GM21717 (cell line): ENCODE measurements around the gene PTPRN2.
"Not testable (repeated sequence)": the region's sequence is repeated elsewhere in the genome, so short reads cannot be mapped to it uniquely, and the experiment has no call there.

Experiments used
- ATAC-seq: cut with Tn5 transposase; IDR thresholded peaks from one replicate; pipeline ENCODE4 v1.9.1; 2021; ENCODE audit warnings: mild to moderate bottlenecking, moderate library complexity; ENCODE audit not compliant: unreplicated experiment

Gene PTPRN2

DNA sequence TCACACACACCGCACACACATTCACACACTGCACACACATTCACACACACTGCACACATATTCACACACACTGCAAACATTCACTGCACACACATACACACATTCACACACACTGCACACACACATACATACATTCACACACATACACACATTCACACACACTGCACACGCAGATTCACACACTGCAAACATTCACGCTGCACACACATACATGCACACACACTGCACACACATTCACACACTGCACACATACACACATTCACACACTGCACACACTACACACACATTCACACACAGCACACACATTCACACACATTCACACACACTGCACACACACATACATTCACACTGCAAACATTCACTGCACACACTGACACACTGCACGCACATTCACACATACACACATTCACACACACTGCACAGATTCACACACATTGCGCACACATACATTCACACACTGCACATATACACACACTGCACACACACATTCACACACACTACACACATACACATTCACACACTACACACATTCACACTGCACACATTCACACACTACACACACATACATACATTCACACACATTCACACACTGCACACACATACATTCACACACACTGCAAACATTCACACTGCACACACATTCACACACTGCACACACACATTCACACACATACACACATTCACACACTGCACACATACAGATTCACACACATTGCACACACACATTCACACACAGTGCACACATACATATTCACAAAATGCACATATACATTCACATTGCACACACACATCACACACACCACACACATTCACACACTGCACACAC is 325.1 kb downstream of the PTPRN2 start:
- no peak for ATAC-seq

DNA sequence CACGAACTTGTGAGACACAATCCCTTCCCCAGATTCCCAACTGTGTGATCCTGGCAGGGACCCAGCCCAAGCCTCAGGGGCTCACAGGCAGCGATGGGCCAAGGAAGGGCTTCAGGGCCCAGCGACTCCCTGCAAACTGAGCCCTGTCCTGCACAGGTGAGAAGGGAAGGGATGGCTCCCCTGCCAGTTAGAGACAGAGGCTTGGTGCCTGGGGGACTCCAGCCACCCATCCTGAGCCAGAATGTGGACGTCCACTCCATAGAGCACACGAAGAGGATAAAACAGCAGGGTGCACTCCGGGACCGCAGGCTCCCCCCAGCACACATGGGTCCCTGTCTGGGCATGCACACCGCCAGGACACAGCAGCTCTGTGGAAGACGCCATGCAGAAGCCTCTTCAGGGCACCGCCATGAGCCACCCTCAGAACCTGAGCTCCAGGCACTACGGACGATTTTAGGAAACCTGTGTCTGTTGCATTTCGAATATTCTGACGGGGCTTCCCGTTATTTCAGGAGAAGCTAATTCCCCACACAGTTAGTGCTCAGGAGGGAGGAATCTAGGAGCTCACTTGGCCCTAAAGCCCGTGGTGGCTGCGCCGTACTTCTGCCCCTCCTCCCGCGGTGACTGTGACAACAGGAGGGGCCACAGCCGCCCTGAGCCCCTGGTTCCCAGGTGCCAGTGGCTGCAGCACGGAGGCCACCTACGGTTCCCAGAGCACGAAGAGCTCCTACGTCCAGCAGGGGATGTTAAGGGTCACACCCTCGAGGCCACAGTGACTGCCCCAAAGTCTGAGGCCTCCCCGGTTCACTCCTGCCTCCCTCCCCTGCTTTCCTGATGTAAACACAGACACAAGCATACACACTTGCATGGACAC is 326.0 kb downstream of the PTPRN2 start:
- no peak for ATAC-seq

DNA sequence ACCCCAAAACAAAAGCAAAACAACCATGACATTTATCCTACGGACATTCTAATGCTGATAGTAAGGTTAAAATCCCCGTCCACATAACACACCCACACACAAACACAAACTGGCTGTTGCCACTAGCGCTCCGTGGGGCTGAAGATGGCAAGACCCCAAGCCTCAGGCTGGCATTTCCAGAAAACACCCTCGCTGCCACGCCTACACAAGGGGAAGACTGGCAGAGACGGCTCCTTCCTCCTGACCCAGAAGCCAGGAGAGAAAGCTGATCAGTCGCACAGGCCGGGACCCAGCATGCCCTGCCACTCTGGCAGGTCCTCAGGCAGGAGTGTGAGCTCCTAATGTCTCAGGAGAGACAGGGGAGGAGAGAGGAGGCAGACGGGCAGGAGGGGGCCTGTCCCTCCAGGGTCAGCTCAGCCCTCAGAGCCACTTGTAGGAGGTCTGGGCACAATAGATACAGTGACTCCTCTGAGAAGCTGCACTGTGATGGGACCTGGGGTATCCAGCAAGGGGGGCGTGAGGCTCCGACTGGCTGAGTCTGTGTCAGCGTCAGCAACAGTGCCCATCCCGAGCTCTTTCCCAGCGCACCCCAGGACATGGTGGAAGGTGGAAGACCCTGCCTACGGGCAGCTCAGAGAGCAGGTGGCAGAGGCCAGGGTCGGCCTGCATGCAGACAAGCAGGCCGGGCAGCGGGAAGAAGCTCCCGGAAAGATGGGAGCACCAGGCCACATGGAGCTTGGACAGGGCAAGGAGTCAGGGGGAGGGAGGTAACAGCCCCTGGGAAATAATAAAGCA is 326.9 kb downstream of the PTPRN2 start:
- no peak for ATAC-seq

DNA sequence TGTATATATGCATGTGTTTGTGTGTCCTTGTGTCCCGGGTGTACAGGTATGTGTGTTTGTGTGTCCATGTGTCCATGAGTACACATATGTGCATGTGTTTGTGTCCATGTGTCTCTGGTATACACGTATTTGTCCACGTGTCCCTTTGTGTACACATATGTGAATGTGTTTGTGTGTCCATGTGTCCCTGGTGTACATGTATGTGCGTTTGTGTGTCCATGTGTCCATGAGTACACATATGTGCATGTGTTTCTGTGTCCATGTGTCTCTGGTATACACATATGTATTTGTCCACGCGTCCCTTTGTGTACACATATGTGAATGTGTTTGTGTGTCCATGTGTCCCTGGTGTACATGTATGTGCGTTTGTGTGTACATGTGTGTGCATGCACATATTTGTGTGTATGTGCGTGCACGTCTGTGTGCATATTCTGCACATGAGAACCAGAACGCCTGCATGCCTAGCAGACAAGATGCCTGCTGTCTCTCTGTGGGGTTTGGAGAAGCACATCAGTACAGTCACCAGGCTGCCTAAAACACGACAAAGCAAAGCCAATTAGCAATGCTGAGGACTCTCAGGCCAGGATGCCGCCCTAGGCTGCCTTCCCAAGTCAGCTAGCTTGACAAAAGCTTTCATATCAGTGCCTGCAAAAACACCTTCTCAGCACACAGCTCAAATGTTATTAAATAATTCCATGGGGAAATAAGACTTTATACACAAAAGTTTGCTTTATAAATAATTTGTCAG is 327.8 kb downstream of the PTPRN2 start:
- ATAC-seq: no peak

DNA sequence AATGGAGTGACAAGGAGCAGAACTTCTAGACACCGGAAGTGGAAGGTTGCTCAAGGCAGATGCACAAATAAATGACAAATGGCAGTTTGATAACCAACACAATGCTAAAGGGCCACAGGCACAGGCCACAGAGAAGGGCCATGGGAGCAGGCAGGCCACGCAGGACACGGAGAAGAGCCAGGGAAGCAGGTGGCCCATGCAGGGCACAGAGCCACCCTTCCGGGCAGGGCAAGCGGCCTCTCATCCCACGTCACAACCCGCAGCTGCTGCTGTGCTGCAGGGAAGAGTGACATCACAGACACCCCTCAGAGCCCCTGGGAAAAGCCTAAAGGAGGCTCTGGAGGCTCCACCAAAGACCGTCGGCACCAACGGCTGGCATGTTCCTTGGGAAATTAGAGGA is 328.5 kb downstream of the PTPRN2 start:
- no peak for ATAC-seq

DNA sequence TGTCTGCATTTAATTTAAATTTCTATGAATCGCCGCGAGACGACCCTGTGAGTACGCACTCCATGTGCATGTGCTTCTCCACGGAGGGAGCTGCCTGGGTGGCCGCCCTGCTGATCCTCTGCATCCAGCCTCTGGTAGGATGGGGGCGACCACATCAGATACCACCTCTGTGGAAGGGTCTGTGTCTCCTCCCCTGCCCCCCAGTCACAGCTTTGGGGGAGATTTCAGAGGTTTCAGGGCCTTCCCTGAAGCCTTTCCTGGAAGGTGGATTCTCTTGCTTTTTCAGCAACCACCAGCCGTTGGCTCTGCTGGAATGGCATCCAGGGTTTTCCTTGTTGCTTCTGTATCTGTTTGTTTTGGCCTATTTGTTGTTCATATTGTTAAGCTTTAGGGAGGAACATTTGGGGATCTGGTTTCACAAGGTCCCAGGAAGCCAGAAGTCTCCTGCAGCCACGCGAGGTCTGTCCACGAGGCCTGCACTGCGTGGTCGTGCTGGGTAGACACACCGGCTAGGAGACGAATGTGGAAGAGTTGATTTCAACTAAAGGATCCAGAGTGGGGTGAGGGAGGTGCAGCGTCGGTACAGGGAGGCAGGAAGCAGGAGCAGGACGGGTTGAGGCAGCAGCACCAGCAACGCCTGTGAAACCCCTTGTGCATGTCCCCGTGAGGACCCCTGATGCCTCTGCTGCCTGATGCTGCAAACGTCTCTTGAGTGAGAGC is 329.1 kb downstream of the PTPRN2 start:
- no peak for ATAC-seq

DNA sequence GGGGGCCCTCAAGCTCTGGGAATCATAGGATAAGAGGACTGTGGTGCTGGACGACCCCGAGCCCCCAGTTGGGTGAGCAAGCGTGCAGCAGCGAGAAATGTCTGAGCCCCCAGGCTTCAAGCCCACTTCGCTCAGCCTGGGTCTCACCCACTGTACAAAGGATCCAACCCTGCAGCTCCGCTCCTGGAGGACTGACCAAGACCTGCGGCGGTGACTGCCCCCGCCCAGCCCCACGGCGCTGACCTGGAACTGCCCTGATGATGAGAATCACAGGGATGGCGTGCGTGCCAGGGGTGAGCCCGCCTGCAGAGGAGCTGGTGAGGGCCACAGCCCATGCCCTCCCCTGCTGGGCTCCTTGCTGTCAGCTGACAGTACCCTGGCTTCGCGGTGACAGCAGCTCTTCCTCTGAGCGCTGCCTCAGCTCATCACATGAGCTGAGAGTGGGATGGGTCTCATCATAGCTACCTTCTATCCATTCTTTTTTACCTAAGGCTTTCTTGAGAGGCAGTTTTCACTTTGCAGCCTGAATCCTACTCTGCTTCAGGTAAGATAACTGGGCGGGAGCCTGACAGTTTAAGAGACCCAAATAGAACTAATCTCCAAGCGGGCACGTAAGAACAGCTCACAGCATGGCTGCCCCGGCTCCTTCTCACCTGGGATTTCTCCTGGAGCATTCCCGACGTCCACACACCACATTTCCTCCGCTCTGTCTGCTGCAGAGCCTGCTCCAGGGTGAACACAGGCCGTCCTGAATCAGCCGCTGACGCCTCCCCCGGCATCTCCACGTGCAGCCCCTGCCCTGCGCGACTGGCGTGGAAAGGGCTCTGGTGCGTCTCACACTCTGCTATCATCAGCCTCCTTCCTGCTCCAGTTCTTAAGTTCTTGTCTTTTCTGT is 329.9 kb downstream of the PTPRN2 start:
- ATAC-seq: no peak

DNA sequence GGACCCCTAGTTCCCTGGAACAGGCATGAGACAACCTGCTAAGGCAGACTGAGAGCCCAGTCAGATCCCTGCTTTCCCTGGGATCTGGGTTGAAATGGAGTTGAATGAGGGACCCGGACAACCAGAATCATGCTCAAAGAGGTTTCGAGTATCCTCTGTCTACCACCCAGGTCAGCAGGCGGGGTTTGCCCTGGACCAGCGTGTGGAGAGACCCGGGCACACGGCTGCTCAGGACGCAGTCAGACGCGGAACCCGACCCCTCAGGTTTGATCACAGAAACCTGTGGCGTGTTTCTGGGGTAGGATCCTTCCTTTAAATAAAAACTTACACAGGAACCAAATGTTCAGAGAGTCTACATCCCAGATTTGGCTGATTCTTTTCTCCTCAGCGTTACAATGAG is 330.6 kb downstream of the PTPRN2 start:
- ATAC-seq: no peak

DNA sequence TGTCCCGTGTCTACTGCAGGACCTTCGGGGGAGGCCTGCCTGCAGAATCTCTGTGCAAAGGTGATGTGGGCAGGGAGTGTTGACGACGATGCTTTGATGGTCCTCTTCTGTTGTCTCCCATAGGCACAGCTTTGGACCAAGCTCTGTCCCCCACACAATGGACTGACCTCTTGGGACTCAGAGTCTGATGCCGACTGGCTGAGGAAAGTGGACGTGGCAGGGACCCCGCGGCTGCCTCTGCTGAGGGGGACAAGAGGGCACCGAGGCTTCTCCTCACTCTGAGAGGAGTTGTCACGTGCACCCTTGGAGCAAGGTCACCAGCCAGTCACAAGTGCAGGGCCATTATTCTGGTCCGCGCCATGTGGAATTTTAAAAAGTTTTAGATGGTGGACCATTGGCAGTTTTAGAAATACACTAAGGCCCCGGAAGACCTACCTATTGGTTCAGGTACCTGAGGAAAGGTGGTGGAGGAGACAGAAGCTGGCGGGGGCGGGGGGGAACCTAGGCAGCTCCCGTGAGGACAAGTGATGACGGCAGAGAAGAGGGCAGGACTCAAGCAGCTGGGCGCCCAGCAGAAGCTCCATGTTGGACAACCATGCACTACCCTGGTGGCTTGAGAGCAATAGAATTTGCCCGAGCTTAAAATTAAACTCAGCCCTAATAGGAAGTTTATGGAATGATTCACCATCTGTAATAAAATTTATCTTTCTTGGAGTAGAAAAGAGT is 331.4 kb downstream of the PTPRN2 start:
- ATAC-seq: no peak

DNA sequence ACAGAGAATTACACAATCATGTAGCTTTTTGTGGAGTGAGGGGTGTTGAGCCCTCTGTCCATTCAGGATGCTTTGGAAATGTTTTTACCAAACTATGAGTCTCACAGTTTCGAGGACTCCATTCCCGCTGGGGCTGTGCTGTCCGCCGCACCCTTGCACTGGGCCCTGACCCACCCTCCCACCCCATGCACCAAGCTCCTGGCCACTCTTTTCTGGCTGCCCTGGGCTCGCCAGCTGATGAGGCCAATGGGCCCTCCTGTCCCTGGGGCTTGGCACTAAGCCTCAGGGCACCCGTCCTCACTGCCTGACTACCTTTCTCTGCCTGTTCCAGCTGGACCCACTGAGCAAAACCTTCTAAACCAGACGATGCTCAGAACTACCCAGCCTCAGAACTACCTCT is 332.1 kb downstream of the PTPRN2 start:
- no peak for ATAC-seq

DNA sequence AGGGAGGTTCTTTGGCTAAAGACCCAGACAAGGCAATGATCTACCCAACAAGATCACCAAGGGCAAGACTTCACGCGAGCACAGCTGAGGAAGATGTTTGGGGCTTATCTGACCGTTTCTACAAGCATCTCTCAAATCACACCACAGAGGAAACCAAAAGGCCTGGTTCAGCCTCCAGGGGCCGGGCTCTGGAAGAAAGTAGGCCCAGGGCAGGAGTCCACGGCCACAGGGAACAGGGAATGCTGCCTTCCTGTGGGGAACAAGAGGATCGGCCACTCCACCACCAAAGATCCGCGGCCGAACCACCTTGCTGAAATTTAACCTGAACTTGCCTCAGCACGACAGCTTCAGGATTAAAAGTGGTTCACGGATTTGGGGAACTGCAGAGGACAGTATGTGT is 332.5 kb downstream of the PTPRN2 start:
- ATAC-seq: no peak

DNA sequence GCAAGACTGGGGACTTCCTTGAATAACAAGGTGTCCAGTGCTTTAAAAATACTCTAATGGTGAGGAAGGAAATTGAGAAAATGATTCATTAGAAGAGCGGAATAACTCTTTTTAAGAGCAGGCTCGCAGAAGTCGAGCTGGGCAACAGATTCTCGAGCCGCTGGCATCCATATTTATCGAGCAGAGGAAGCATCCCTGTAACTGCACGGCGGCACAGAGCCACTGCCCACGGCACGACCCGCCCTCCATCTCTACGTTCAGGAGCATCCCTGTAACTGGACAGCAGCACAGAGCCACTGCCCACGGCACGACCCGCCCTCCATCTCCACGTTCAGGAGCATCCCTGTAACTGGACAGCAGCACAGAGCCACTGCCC is 334.0 kb downstream of the PTPRN2 start:
- not testable (repeated sequence) for ATAC-seq

DNA sequence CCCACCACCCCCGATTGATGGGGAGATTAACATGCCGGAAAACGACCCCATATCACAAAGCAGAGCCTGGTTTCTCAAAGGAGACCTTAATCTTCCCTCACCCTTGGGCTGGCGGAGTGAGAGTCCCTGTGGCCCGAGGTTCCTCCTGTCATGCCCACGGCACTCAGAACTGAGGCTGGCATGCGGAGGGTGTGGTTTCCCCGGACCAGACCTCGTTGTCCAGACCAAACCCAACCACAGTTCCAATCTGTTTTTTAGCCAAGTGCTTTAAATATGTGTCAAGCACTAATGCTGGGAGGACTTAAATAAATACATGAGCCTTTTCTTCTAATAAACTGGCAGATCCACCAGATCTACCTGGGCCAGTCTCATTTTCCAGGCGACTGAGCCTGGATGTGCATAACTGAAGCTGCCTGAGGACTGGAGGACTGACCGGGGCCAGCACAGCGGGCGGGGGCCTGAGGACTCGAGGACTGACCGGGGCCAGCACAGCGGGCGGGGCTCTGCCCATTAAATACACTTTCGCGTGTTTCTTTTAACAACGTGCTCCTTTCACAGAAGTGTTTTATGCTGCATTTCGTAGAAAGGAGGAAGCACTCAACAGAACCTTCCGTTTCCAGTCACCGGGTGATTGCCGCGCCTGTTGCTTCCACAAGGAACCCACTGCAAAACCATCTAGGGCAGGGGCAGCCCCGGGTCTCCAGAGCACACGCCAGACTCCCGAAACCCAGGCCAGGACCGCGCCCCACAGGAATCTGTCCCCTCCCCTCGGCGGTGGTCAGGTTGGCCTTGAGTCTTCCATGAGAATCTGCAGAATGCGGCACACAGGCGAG is 334.6 kb downstream of the PTPRN2 start:
- ATAC-seq: no peak

DNA sequence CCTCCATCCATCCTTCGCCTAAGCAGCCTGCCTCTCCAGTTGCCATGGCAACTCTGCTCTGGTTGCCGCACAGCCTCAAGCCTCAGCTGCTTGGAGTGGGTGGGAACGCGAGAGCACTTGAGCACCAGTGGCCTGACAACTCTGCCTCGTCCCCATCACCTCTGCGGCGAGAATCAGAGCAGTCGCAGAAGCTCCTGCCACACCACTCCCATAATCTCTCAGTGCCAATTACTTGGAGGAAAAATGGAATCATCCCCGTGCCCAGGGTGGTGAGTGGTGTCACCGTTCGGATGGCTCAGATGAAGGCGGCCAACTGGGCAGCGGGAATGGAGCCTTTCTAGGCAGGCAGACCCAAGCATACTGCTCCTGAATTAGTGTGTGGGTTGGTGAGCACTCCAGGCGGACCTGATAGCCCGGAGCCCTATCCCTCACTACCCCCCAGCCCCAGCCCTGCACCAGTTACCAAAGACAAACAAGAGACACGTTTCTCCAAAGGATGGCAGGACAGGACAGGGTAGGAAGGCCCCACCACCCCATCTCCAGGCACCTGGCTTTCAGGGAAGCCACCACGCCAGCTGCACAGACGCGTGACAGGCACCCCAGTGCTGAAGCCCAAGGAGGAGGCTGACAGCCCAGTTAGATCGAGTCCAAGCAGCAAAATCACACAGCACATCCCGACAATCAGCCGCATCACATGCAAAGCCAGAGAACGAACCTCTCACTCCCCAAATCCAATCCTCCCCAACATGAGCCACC is 335.4 kb downstream of the PTPRN2 start:
- ATAC-seq: no peak

DNA sequence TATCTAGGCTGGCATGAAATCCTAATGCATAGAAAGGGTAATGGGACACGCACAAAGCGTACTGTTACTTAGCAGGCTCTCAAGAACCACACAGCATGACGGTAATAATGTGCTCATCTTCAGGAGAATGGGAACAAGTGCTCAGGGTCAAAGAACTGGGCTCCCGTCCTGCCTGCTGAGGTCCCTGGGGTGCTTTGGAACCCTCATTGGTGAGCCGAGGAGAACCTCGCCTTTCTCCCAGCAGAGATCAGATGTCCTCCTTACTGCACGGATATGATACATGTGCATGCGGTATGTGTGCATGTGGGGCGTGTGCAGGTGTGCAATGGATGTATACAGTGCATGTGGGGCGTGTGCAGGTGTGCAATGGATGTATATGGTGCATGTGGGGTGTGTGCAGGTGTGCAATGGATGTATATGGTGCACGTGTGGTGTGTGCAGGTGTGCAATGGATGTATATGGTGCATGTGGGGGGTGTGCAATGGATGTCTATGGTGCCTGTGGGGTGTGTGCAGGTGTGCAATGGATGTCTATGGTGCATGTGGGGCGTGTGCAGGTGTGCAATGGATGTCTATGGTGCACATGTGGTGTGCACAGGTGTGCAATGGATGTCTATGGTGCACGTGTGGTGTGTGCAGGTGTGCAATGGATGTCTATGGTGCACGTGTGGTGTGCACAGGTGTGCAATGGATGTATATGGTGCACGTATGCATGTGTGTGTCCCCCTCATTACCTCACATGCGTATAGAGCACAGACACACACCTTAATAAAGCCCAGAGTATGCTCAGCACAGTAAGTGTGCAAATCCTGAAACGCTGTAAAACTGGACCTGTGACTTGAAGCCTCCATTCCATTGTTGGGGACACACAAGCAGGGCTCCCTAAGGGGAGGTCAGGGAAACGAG is 336.3 kb downstream of the PTPRN2 start:
- ATAC-seq: no peak

DNA sequence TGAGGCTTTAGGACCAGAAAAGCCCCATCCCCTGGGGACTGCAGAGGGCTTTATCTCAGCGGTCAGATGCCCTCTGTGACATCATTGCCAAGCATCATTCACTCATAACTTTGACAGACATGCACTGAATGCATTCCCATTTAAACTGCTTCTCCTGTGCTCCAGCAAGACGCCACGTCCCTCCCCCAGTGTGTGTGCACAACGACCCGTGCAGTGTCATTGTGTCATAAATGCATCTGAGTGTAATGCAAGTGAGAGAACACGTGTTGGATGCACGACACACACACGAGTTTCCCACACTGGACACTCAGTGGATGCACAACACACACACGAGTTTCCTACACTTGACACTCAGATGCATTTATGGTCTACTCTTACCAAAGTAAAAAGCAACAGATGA is 337.9 kb downstream of the PTPRN2 start:
- no peak for ATAC-seq
